GM23338 (cell line): Measurements from ENCODE around the gene SYCE1L.

Experiments used
- CREB1 ChIP-seq: fragments of 250-450 bp; sonication (Bioruptor Pico); IDR thresholded peaks from 2 replicates; pipeline ENCODE4 v1.5.0; 2020; ENCODE audit warnings: low read depth, mild to moderate bottlenecking, moderate library complexity
- CTCF ChIP-seq, 2 experiments: fragments of 200-600 bp in 1 of 2; sonication (generic) in 1 of 2; conservative IDR thresholded peaks; 2 replicates each; pipeline versions ENCODE4 v1.5.1 to v1.6.1; 2016 to 2017; ENCODE audit warnings: antibody characterized with exemption in 2 of 2, low read depth in 2 of 2, mild to moderate bottlenecking in 2 of 2, moderate library complexity in 1 of 2
- ETS1 ChIP-seq: IDR thresholded peaks from 2 replicates; pipeline ENCODE4 v1.6.1; 2016; ENCODE audit warnings: antibody characterized with exemption
- EZH2 ChIP-seq: fragments of 200-600 bp; sonication (generic); IDR thresholded peaks from one replicate; pipeline ENCODE4 v1.8.0; 2017; ENCODE audit warnings: antibody characterized with exemption, mild to moderate bottlenecking, low read depth; ENCODE audit not compliant: unreplicated experiment
- EZH2phosphoT487 ChIP-seq: fragments of 200-600 bp; sonication (generic); IDR thresholded peaks from one replicate; pipeline ENCODE4 v1.8.1; 2018; ENCODE audit warnings: antibody characterized with exemption; ENCODE audit not compliant: unreplicated experiment
- JUNB ChIP-seq: IDR thresholded peaks from one replicate; pipeline ENCODE4 v1.6.1; 2016; ENCODE audit warnings: antibody characterized with exemption; ENCODE audit not compliant: unreplicated experiment
- NANOG ChIP-seq: IDR thresholded peaks from 2 replicates; pipeline ENCODE4 v1.6.1; 2016; ENCODE audit warnings: antibody characterized with exemption, borderline replicate concordance
- POLR2AphosphoS5 ChIP-seq: IDR thresholded peaks from 2 replicates; pipeline ENCODE4 v1.6.1; 2016; ENCODE audit warnings: antibody characterized with exemption, low read depth
- REST ChIP-seq: IDR thresholded peaks from one replicate; pipeline ENCODE4 v1.6.1; 2018; ENCODE audit warnings: antibody characterized with exemption; ENCODE audit not compliant: unreplicated experiment
- ZNF114 ChIP-seq: fragments of 250-450 bp; sonication (Bioruptor Pico); IDR thresholded peaks from 2 replicates; pipeline ENCODE4 v1.5.0; 2020; ENCODE audit warnings: mild to moderate bottlenecking, moderate library complexity
- ZNF331 ChIP-seq: fragments of 250-450 bp; sonication (Bioruptor Pico); IDR thresholded peaks from 2 replicates; pipeline ENCODE4 v1.5.0; 2020; ENCODE audit warnings: low read depth, mild to moderate bottlenecking, moderate library complexity

- TF ChIP-seq CTCF (conservative IDR thresholded peaks at IDR 0.05; ENCODE audit: low read depth in 2 of 2) = no peak
- TF ChIP-seq CREB1 = no peak
- TF ChIP-seq EZH2 = no peak
- TF ChIP-seq EZH2phosphoT487 = no peak
- no peak for TF ChIP-seq ZNF331
- no peak for TF ChIP-seq POLR2AphosphoS5
- no peak for TF ChIP-seq JUNB
- TF ChIP-seq ZNF114 = no peak
- TF ChIP-seq NANOG = no peak
- no peak for TF ChIP-seq REST
- no peak for TF ChIP-seq ETS1
Measured at GRCh38 chr16:77199211-77199610, at the start of gene SYCE1L.
